ENCODE measurements around the gene RAB11FIP3.

The RAB11FIP3 gene

GRCh38 chr16:546909-547770 lies 121.7 kb downstream of the RAB11FIP3 start:
- WGBS, result 96% methylated on average over 57 of the region's 60 CpGs
- Histone ChIP-seq H2AFZ (ENCODE audit: low read depth, low read length) (no peak overlapping the region), H2BK120ac (ENCODE audit: low read depth, low read length) (no peak overlapping the region), H3K4me3 (ENCODE audit: insufficient read depth in 1 of 2, low read depth in 1 of 2, low read length in 2 of 2) (no peak overlapping the region), H3K23ac (ENCODE audit: low read length in 2 of 2) (no peak overlapping the region), H3K18ac (ENCODE audit: low read depth in 1 of 2, low read length in 2 of 2) (no peak overlapping the region), H3K9ac (ENCODE audit: low read length) (no peak overlapping the region), H3K27me3 (ENCODE audit: control insufficient read depth in 1 of 2, insufficient read depth in 1 of 2, low read length in 2 of 2) (no peaks in the 10 kb centered on the region), H3K36me3 (ENCODE audit: control insufficient read depth in 1 of 2, insufficient read depth in 2 of 2, low read depth in 1 of 2, low read length in 2 of 2) (peaks cover 23 to 90% of the 10 kb centered on the region in 2 experiments), H3K4me1 (ENCODE audit: control insufficient read depth, insufficient read depth, low read depth, low read length) (peaks cover 11% of the 10 kb centered on the region), H2BK15ac (ENCODE audit: low read depth, poor library complexity, severe bottlenecking) (no peak overlapping the region), H2AK5ac (ENCODE audit: low read length, severe bottlenecking) (no peak overlapping the region), H3K4me2 (ENCODE audit: low read length, poor library complexity, severe bottlenecking) (no peak overlapping the region), H3K4ac (ENCODE audit: low read depth in 1 of 2, low read length in 2 of 2) (no peak overlapping the region), H2BK5ac (ENCODE audit: low read depth, low read length, poor library complexity, severe bottlenecking) (no peak overlapping the region), H3K14ac (ENCODE audit: low read length in 2 of 2) (no peak overlapping the region), H3K79me1 (replicated peaks; ENCODE audit: low read length, poor library complexity, severe bottlenecking) (peaks cover 59% of the 10 kb centered on the region), H3K27ac (ENCODE audit: low read length, poor library complexity, severe bottlenecking) (no peak overlapping the region), H2BK12ac (ENCODE audit: low read length in 2 of 2) (no peak overlapping the region), H4K91ac (ENCODE audit: low read length) (no peak overlapping the region), H3K9me3 (ENCODE audit: control insufficient read depth, low read length) (no peaks in the 10 kb centered on the region), H4K8ac (ENCODE audit: low read length) (no peak overlapping the region)
- DNase-seq, result no peak

GRCh38 chr16:548586-548985 lies 123.1 kb downstream of the RAB11FIP3 start:
- H2BK15ac ChIP-seq (ENCODE audit: low read depth, poor library complexity, severe bottlenecking), result no peak overlapping the region
- no peaks in the 10 kb centered on the region for H3K9me3 ChIP-seq (ENCODE audit: control insufficient read depth, low read length)
- no peak overlapping the region for H3K18ac ChIP-seq (ENCODE audit: low read depth in 1 of 2, low read length in 2 of 2)
- H2BK12ac ChIP-seq (ENCODE audit: low read length in 2 of 2), result no peak overlapping the region
- H3K4me1 ChIP-seq (ENCODE audit: control insufficient read depth, insufficient read depth, low read depth, low read length), result peaks cover 6% of the 10 kb centered on the region
- no peak overlapping the region for H3K4ac ChIP-seq (ENCODE audit: low read depth in 1 of 2, low read length in 2 of 2)
- no peak overlapping the region for H3K23ac ChIP-seq (ENCODE audit: low read length in 2 of 2)
- no peak overlapping the region for H3K9ac ChIP-seq (ENCODE audit: low read length)
- no peak overlapping the region for H3K4me3 ChIP-seq (ENCODE audit: insufficient read depth in 1 of 2, low read depth in 1 of 2, low read length in 2 of 2)
- H2AFZ ChIP-seq (ENCODE audit: low read depth, low read length), result no peak overlapping the region
- H3K14ac ChIP-seq (ENCODE audit: low read length in 2 of 2), result no peak overlapping the region
- no peak overlapping the region for H3K4me2 ChIP-seq (ENCODE audit: low read length, poor library complexity, severe bottlenecking)
- no peak overlapping the region for H2BK120ac ChIP-seq (ENCODE audit: low read depth, low read length)
- no peak overlapping the region for H4K8ac ChIP-seq (ENCODE audit: low read length)
- WGBS, result 96% methylated on average over 21 of the region's 21 CpGs
- H3K36me3 ChIP-seq (ENCODE audit: control insufficient read depth in 1 of 2, insufficient read depth in 2 of 2, low read depth in 1 of 2, low read length in 2 of 2), result peaks cover 26 to 98% of the 10 kb centered on the region in 2 experiments
- no peak overlapping the region for H2AK5ac ChIP-seq (ENCODE audit: low read length, severe bottlenecking)
- H3K79me1 ChIP-seq (replicated peaks; ENCODE audit: low read length, poor library complexity, severe bottlenecking), result peaks cover 53% of the 10 kb centered on the region
- no peak overlapping the region for H4K91ac ChIP-seq (ENCODE audit: low read length)
- no peaks in the 10 kb centered on the region for H3K27me3 ChIP-seq (ENCODE audit: control insufficient read depth in 1 of 2, insufficient read depth in 1 of 2, low read length in 2 of 2)
- H2BK5ac ChIP-seq (ENCODE audit: low read depth, low read length, poor library complexity, severe bottlenecking), result no peak overlapping the region
- no peak overlapping the region for H3K27ac ChIP-seq (ENCODE audit: low read length, poor library complexity, severe bottlenecking)
- no peak for DNase-seq

GRCh38 chr16:549544-550263 lies 124.3 kb downstream of the RAB11FIP3 start:
- WGBS, result 98% methylated on average over 54 of the region's 54 CpGs
- Histone ChIP-seq H3K9ac (ENCODE audit: low read length) (no peak overlapping the region), H3K4ac (ENCODE audit: low read depth in 1 of 2, low read length in 2 of 2) (no peak overlapping the region), H2BK5ac (ENCODE audit: low read depth, low read length, poor library complexity, severe bottlenecking) (no peak overlapping the region), H2AFZ (ENCODE audit: low read depth, low read length) (no peak overlapping the region), H3K4me2 (ENCODE audit: low read length, poor library complexity, severe bottlenecking) (no peak overlapping the region), H3K4me1 (ENCODE audit: control insufficient read depth, insufficient read depth, low read depth, low read length) (peaks cover 7% of the 10 kb centered on the region), H3K79me1 (replicated peaks; ENCODE audit: low read length, poor library complexity, severe bottlenecking) (peaks cover 50% of the 10 kb centered on the region), H4K91ac (ENCODE audit: low read length) (peak overlapping the region; percentile 15), H2BK12ac (ENCODE audit: low read length in 2 of 2) (no peak overlapping the region), H3K27me3 (ENCODE audit: control insufficient read depth in 1 of 2, insufficient read depth in 1 of 2, low read length in 2 of 2) (no peaks in the 10 kb centered on the region), H2AK5ac (ENCODE audit: low read length, severe bottlenecking) (no peak overlapping the region), H3K27ac (ENCODE audit: low read length, poor library complexity, severe bottlenecking) (no peak overlapping the region), H3K4me3 (ENCODE audit: insufficient read depth in 1 of 2, low read depth in 1 of 2, low read length in 2 of 2) (no peak overlapping the region), H4K8ac (ENCODE audit: low read length) (no peak overlapping the region), H3K14ac (ENCODE audit: low read length in 2 of 2) (no peak overlapping the region), H3K9me3 (ENCODE audit: control insufficient read depth, low read length) (no peaks in the 10 kb centered on the region), H2BK15ac (ENCODE audit: low read depth, poor library complexity, severe bottlenecking) (no peak overlapping the region), H3K23ac (ENCODE audit: low read length in 2 of 2) (no peak overlapping the region), H3K36me3 (ENCODE audit: control insufficient read depth in 1 of 2, insufficient read depth in 2 of 2, low read depth in 1 of 2, low read length in 2 of 2) (peaks cover 30 to 97% of the 10 kb centered on the region in 2 experiments), H3K18ac (ENCODE audit: low read depth in 1 of 2, low read length in 2 of 2) (no peak overlapping the region), H2BK120ac (ENCODE audit: low read depth, low read length) (no peak overlapping the region)
- DNase-seq, result no peak

GRCh38 chr16:551210-551609 lies 125.8 kb downstream of the RAB11FIP3 start:
- Histone ChIP-seq H3K4ac (ENCODE audit: low read depth in 1 of 2, low read length in 2 of 2) (no peak overlapping the region), H2AK5ac (ENCODE audit: low read length, severe bottlenecking) (no peak overlapping the region), H2BK5ac (ENCODE audit: low read depth, low read length, poor library complexity, severe bottlenecking) (no peak overlapping the region), H4K91ac (ENCODE audit: low read length) (no peak overlapping the region), H3K36me3 (ENCODE audit: control insufficient read depth in 1 of 2, insufficient read depth in 2 of 2, low read depth in 1 of 2, low read length in 2 of 2) (peaks cover 30 to 91% of the 10 kb centered on the region in 2 experiments), H3K79me1 (replicated peaks; ENCODE audit: low read length, poor library complexity, severe bottlenecking) (peaks cover 43% of the 10 kb centered on the region), H3K14ac (ENCODE audit: low read length in 2 of 2) (no peak overlapping the region), H3K4me1 (ENCODE audit: control insufficient read depth, insufficient read depth, low read depth, low read length) (peaks cover 15% of the 10 kb centered on the region), H3K23ac (ENCODE audit: low read length in 2 of 2) (no peak overlapping the region), H4K8ac (ENCODE audit: low read length) (no peak overlapping the region), H3K27me3 (ENCODE audit: control insufficient read depth in 1 of 2, insufficient read depth in 1 of 2, low read length in 2 of 2) (no peaks in the 10 kb centered on the region), H3K27ac (ENCODE audit: low read length, poor library complexity, severe bottlenecking) (no peak overlapping the region), H2BK15ac (ENCODE audit: low read depth, poor library complexity, severe bottlenecking) (no peak overlapping the region), H3K4me3 (ENCODE audit: insufficient read depth in 1 of 2, low read depth in 1 of 2, low read length in 2 of 2) (no peak overlapping the region), H3K9me3 (ENCODE audit: control insufficient read depth, low read length) (no peaks in the 10 kb centered on the region), H3K18ac (ENCODE audit: low read depth in 1 of 2, low read length in 2 of 2) (no peak overlapping the region), H2BK12ac (ENCODE audit: low read length in 2 of 2) (no peak overlapping the region), H2AFZ (ENCODE audit: low read depth, low read length) (no peak overlapping the region), H3K4me2 (ENCODE audit: low read length, poor library complexity, severe bottlenecking) (no peak overlapping the region), H2BK120ac (ENCODE audit: low read depth, low read length) (no peak overlapping the region), H3K9ac (ENCODE audit: low read length) (no peak overlapping the region)
- no peak for DNase-seq
- 96% methylated on average over 23 of the region's 28 CpGs for WGBS

All from mesenchymal stem cell (in vitro differentiated cells and primary cell).